Hepatocyte (in vitro differentiated cells): ENCODE results near the gene GRK6. TPM values are rescaled to one million over a fixed set of nuclear protein-coding genes. Genes with fewer than 3 reads are reported as not detected.

Experiments used
- DNase-seq: peaks from one replicate; pipeline ENCODE4 v3.0.0-alpha.2; 2016; ENCODE audit warnings: low spot score
- H2AFZ ChIP-seq: fragments of 200-600 bp; sonication (generic); 2 replicates; pipeline ENCODE4 v1.6.0; 2016; ENCODE audit warnings: antibody characterized with exemption, mild to moderate bottlenecking
- H3K27ac ChIP-seq: fragments of 200-600 bp; sonication (generic); 2 replicates; pipeline ENCODE4 v1.5.1; 2016; ENCODE audit warnings: mild to moderate bottlenecking
- H3K27me3 ChIP-seq: fragments of 200-600 bp; sonication (generic); 2 replicates; pipeline ENCODE4 v1.6.1; 2016
- H3K36me3 ChIP-seq: fragments of 200-600 bp; sonication (generic); replicated peaks from 2 replicates; pipeline ENCODE4 v1.5.1; 2016; ENCODE audit warnings: low read depth; ENCODE audit not compliant: insufficient read depth
- H3K4me1 ChIP-seq: fragments of 200-600 bp; sonication (generic); 2 replicates; pipeline ENCODE4 v1.5.1; 2016; ENCODE audit warnings: mild to moderate bottlenecking, moderate library complexity; ENCODE audit not compliant: insufficient read depth
- H3K4me2 ChIP-seq: fragments of 200-600 bp; sonication (generic); 2 replicates; pipeline ENCODE4 v1.6.0; 2016
- H3K4me3 ChIP-seq: fragments of 200-600 bp; sonication (generic); 2 replicates; pipeline ENCODE4 v1.5.1; 2016; ENCODE audit warnings: mild to moderate bottlenecking
- H3K79me2 ChIP-seq: fragments of 200-600 bp; sonication (generic); 2 replicates; pipeline ENCODE4 v1.6.0; 2017; ENCODE audit warnings: mild to moderate bottlenecking
- H3K9me2 ChIP-seq: fragments of 200-600 bp; sonication (generic); replicated peaks from 2 replicates; pipeline ENCODE4 v1.6.0; 2017; ENCODE audit warnings: mild to moderate bottlenecking; ENCODE audit not compliant: insufficient read depth
- H3K9me3 ChIP-seq: fragments of 200-600 bp; sonication (generic); 2 replicates; pipeline ENCODE4 v1.5.1; 2016; ENCODE audit warnings: low read depth, mild to moderate bottlenecking
- H4K20me1 ChIP-seq: fragments of 200-600 bp; sonication (generic); 2 replicates; pipeline ENCODE4 v1.6.0; 2016; ENCODE audit warnings: mild to moderate bottlenecking; ENCODE audit not compliant: insufficient read depth, poor library complexity, severe bottlenecking
- EZH2 ChIP-seq: fragments of 200-600 bp; sonication (generic); IDR thresholded peaks from 2 replicates; pipeline ENCODE4 v1.6.1; 2016; ENCODE audit warnings: antibody characterized with exemption, mild to moderate bottlenecking, borderline replicate concordance
- EZH2phosphoT487 ChIP-seq: fragments of 200-600 bp; sonication (generic); IDR thresholded peaks from one replicate; pipeline ENCODE4 v1.6.1; 2018; ENCODE audit warnings: antibody characterized with exemption, mild to moderate bottlenecking, low read depth, moderate library complexity; ENCODE audit not compliant: unreplicated experiment, severe bottlenecking
- WGBS: methylation state at CpG from one replicate; pipeline ENCODE4 v1.1.6; 2016; ENCODE audit warnings: low lambda C conversion rate; ENCODE audit errors: missing lambda C conversion rate; 5-methylcytosine and 5-hydroxymethylcytosine counted together
- polyA plus RNA-seq: library from polyadenylated mRNA; unstranded; fragments of >200 nt; fragmentation: Nextera tagmentation; extraction: Ambion mirVana; gene quantifications from 2 replicates; pipeline ENCODE4 v1.2.1, GENCODE V29; 2016
- total RNA-seq: library from RNA; depleted of rRNA; stranded (reverse); fragments of >200 nt; gene quantifications from 2 replicates; pipeline ENCODE4 v1.2.3, GENCODE V29; 2014
- TF ChIP-seq, protein P1 (sequence below): fragments of 200-600 bp; sonication (generic); IDR thresholded peaks from 2 replicates; pipeline ENCODE4 v1.5.1; 2016; ENCODE audit warnings: antibody characterized with exemption, mild to moderate bottlenecking; ENCODE audit not compliant: poor library complexity

The GRK6 gene
- total and polyA plus RNA-seq, 2 experiments from 2014 or later, result 29.3 to 31.1 TPM

DNA sequence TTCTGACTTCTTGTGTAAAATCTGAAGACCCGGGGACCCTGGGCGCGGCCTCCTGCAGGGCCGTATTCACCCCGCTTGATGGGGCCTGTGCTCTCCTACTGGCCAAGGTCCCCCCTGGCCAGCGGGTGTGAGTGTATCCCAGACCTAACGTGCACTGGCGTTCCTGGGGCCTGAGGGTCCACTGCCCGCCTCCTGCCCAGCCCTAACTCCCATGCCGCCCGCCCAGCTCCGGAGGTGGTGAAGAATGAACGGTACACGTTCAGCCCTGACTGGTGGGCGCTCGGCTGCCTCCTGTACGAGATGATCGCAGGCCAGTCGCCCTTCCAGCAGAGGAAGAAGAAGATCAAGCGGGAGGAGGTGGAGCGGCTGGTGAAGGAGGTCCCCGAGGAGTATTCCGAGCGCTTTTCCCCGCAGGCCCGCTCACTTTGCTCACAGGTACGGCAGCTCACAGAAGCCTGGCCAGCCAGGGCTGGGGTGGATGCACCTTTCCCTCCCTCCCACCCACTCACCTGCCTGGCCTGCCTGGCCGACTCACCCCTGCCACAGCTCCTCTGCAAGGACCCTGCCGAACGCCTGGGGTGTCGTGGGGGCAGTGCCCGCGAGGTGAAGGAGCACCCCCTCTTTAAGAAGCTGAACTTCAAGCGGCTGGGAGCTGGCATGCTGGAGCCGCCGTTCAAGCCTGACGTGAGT lies 9.5 kb downstream of the GRK6 start:
- WGBS, result 98% methylated on average over 37 of the region's 37 CpGs
- H3K9me3 ChIP-seq, result no peaks in the 10 kb centered on the region
- no peak overlapping the region for H2AFZ ChIP-seq

DNA sequence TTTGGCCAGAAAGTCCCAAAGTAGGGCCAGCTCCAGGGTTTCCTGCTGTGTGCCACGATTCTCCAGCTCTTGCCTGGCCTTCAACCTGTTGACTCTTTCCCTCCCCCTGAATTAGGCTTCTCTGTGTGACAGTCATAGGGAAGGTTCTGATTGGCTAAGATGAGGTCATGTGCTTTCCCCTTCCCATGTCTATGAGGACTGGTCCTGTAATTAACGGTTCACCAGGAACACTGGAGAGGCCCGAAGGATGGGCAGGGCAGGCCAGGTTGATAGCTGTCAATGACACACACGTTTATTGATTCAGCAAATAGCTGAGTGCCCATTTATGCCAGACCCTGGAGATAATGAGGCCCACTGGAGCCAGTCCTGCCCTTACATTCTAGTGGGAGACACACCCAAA lies 11.1 kb downstream of the GRK6 start:
- no peak overlapping the region for H3K4me2 ChIP-seq
- H3K9me2 ChIP-seq, result no peaks in the 10 kb centered on the region
- no peak for DNase-seq
- 77% methylated on average over 4 of the region's 4 CpGs for WGBS
- H3K4me3 ChIP-seq, result no peak overlapping the region
- H3K36me3 ChIP-seq, result no peaks in the 10 kb centered on the region
- no peaks in the 10 kb centered on the region for H3K4me1 ChIP-seq
- H3K79me2 ChIP-seq, result no peaks in the 10 kb centered on the region
- H2AFZ ChIP-seq, result no peak overlapping the region
- H3K27ac ChIP-seq, result no peak overlapping the region
- no peaks in the 10 kb centered on the region for H4K20me1 ChIP-seq
- TF ChIP-seq EZH2, result no peak
- TF ChIP-seq, protein P1, sequence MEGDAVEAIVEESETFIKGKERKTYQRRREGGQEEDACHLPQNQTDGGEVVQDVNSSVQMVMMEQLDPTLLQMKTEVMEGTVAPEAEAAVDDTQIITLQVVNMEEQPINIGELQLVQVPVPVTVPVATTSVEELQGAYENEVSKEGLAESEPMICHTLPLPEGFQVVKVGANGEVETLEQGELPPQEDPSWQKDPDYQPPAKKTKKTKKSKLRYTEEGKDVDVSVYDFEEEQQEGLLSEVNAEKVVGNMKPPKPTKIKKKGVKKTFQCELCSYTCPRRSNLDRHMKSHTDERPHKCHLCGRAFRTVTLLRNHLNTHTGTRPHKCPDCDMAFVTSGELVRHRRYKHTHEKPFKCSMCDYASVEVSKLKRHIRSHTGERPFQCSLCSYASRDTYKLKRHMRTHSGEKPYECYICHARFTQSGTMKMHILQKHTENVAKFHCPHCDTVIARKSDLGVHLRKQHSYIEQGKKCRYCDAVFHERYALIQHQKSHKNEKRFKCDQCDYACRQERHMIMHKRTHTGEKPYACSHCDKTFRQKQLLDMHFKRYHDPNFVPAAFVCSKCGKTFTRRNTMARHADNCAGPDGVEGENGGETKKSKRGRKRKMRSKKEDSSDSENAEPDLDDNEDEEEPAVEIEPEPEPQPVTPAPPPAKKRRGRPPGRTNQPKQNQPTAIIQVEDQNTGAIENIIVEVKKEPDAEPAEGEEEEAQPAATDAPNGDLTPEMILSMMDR, result no peak
- TF ChIP-seq EZH2phosphoT487, result no peak
- no peaks in the 10 kb centered on the region for H3K9me3 ChIP-seq
- no peaks in the 10 kb centered on the region for H3K27me3 ChIP-seq

More for the DNA sequence above, 9.5 kb downstream of the GRK6 start:
- Histone ChIP-seq H3K4me3 (no peak overlapping the region), H3K4me2 (no peak overlapping the region), H3K79me2 (no peaks in the 10 kb centered on the region), H4K20me1 (no peaks in the 10 kb centered on the region), H3K9me2 (no peaks in the 10 kb centered on the region), H3K27me3 (no peaks in the 10 kb centered on the region), H3K4me1 (no peaks in the 10 kb centered on the region), H3K36me3 (no peaks in the 10 kb centered on the region), H3K27ac (no peak overlapping the region)
- TF ChIP-seq, protein P1, result no peak
- TF ChIP-seq EZH2 (no peak), EZH2phosphoT487 (no peak)
- no peak for DNase-seq

DNA sequence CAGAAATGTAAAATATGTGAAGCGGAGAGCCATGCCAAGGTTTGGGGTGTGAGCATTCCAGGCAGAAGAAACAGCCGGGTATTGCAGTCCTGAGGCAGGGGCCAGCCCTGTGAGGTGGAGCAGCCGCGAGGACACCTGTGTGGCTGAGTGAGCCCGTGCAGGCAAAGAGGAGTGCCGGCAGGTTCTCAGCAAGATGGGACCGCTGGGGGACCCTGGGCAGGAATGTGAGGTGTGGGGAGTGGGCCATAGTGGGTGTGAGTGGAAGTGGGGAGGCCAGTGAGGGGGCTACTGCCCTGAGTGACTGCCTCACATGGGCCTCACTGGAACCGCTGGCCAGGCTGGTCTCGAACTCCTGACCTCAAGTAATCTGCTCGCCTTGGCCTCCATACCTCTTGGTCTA lies 12.0 kb downstream of the GRK6 start:
- WGBS, result 98% methylated on average over 10 of the region's 10 CpGs
- no peak for DNase-seq
- Histone ChIP-seq H4K20me1 (no peaks in the 10 kb centered on the region), H2AFZ (no peak overlapping the region), H3K79me2 (no peaks in the 10 kb centered on the region), H3K9me3 (no peaks in the 10 kb centered on the region), H3K4me1 (no peaks in the 10 kb centered on the region), H3K36me3 (no peaks in the 10 kb centered on the region), H3K27me3 (no peaks in the 10 kb centered on the region), H3K4me2 (no peak overlapping the region), H3K9me2 (no peaks in the 10 kb centered on the region), H3K27ac (no peak overlapping the region), H3K4me3 (no peak overlapping the region)
- no peak for TF ChIP-seq EZH2phosphoT487
- TF ChIP-seq EZH2, result no peak
- TF ChIP-seq, protein P1, result no peak
